GM10266 (cell line): Measurements from ENCODE around the gene GCH1.

Experiments
- DNase-seq: peaks from one replicate; pipeline ENCODE4 v3.0.0; 2012; ENCODE audit errors: extremely low spot score
- TF ChIP-seq, protein P1 (sequence below): IDR thresholded peaks from 2 replicates; pipeline ENCODE4 v1.5.1; 2012; ENCODE audit warnings: mild to moderate bottlenecking, low read depth; ENCODE audit not compliant: control insufficient read depth, insufficient read depth; ENCODE audit errors: missing control alignments

Gene GCH1

DNA sequence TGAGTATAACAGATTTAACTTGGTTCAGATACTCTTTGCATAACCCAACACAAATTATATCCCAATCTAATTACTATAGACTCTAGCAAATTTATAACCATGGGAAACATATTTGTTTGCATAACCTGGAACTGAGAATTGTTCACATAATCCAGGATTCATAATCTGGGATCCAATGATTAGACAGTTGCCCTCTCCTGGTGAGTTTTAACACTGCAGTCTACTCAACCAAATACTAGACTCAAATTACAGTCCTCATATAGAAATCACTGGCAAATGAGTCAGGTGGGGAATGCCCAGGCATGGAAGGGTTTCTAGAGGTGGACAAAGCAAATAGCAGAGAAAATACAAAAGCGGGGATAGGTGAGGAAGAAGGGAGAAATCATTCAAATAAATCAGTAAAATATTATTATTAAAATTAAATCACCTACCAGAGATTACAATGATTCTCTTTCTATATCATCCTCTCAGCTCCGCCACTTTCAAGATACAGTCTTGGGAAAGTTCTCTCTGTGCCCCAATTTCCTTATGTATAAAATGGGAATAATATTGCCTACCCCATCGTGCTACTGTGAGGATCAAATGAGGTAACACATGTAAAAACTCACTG is 9.4 kb downstream of the GCH1 start:
- peak; percentile 40 for DNase-seq
- TF ChIP-seq, protein P1, sequence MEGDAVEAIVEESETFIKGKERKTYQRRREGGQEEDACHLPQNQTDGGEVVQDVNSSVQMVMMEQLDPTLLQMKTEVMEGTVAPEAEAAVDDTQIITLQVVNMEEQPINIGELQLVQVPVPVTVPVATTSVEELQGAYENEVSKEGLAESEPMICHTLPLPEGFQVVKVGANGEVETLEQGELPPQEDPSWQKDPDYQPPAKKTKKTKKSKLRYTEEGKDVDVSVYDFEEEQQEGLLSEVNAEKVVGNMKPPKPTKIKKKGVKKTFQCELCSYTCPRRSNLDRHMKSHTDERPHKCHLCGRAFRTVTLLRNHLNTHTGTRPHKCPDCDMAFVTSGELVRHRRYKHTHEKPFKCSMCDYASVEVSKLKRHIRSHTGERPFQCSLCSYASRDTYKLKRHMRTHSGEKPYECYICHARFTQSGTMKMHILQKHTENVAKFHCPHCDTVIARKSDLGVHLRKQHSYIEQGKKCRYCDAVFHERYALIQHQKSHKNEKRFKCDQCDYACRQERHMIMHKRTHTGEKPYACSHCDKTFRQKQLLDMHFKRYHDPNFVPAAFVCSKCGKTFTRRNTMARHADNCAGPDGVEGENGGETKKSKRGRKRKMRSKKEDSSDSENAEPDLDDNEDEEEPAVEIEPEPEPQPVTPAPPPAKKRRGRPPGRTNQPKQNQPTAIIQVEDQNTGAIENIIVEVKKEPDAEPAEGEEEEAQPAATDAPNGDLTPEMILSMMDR, result peak; percentile 69

DNA sequence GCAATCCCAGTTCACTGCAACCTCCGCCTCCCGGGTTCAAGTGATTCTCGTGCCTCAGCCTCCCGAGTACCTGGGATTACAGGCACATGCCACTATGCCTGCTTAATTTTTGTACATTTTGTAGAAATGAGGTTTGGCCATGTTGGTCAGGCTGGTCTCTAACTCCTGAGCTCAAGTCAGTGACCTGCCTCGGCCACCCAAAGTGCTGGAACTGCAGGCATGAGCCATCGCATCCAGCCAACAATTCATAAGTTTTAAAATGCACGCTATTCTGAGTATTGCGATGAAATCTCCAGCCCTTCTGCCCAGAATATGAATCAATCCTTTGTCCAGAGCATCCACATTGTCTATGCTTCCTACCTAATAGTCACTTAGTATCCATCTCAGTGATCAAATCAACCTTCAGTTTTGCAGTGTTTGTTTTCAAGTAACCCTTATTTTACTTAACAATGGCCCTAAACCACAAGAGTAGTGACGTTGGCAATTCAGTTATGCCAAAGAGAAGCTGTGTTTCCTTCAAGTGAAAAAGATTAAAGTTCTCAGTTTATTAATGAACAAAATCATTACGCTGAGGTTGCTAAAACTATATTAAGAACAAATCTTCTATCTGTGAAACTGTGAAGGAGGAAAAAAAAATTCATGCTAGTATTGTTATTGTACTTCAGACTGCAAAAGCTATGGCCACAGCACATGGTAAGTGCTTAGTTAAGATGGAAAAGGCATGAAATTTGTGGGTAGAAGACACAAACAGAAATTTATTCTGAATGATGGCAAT is 11.0 kb downstream of the GCH1 start:
- TF ChIP-seq, protein P1, result no peak
- no peak for DNase-seq

- TF ChIP-seq, protein P1, result no peak
- DNase-seq, result peak; percentile 28
Observed at GRCh38 chr14:54890788-54891187, 11.8 kb downstream of the GCH1 start.

DNA sequence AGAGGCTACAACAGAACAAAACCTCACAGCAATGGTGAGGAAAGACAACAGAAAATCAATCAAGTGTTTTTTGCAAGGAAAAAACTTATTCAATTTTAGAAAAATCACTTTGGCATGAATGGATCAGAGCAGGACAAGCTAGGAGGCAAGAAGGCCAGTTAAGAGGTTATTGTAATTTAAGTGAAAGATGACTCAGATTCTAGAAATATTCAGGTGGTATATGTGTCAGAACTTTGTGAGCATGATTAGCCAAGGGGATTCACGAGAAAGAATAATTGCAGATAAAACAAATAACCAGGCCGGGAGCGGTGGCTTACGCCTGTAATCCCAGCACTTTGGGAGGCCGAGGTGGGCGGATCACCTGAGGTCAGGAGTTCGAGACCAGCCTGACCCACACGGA is 12.7 kb downstream of the GCH1 start:
- no peak for DNase-seq
- TF ChIP-seq, protein P1, result no peak

- no peak for DNase-seq
- TF ChIP-seq, protein P1, result no peak
Observed at GRCh38 chr14:54882521-54882920, 20.1 kb downstream of the GCH1 start.

DNA sequence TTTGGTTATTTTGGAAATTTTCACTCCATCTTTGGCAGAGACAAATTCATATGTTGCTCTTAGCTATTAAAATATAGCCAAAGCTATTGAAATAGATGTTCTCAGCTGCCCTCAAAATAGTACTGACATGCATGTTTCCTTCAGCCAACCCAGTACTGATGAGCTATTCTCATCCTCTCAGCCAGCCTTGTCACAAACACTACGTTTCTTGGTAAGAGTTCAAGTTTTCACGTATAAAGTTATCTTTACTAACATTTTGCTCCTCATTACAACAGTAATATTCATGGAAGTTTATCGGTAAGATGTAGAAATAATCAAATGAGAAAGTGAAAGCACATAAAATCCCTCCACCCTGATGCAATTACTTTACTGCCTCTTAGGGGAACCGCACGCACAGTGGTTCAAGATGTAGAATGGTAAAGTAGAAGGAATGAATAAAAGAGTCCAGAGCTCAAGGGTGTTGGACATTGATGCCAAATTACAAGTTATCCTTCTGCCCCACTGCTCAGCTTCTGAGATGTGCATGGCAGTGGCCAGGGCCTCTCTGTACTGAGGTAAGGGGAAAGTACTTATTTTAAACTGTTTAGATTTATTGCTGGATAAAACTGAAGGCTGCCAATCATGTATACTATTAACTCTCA is 20.7 kb downstream of the GCH1 start:
- peak; percentile 39 for DNase-seq
- TF ChIP-seq, protein P1, result no peak
